ENCODE measurements around the gene DLGAP1. TPM values are rescaled to one million over a fixed set of nuclear protein-coding genes. Genes with fewer than 3 reads are reported as not detected.

The DLGAP1 gene
- total RNA-seq, 1 experiment from 2014 or later = 0.39 TPM

DNA sequence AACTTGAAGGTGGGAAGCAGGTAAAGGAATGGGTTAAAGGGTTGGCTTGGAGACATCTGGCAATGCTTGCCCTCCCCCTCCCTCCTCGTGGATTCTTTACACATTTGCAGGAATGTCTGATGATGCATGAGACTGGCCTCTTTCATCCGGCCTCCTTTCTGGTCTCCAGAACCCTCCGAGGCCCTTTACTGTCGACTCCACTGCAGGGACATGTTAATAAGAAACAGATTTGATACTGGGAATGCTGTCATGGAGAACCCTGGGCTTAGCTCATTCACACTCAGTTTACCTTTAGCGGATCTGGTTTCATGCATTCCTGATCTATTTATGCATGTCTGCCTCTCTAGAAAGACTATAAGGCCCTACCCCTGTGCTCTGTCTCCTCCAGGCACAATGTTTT is 766.4 kb downstream of the DLGAP1 start:
- Histone ChIP-seq H3K27me3 (ENCODE audit: insufficient read depth, low read length) (no peaks in the 10 kb centered on the region), H3K9me2 (ENCODE audit: insufficient read depth) (no peaks in the 10 kb centered on the region), H3K79me2 (ENCODE audit: insufficient read depth, low read length) (no peaks in the 10 kb centered on the region), H2AFZ (ENCODE audit: low read depth, low read length, poor library complexity, severe bottlenecking) (peak overlapping the region; percentile 90), H3K36me3 (ENCODE audit: control insufficient read depth in 1 of 2, insufficient read depth in 2 of 2, low read length in 2 of 2) (no peaks in the 10 kb centered on the region), H3K9ac (ENCODE audit: low read length) (no peak overlapping the region), H3K4me3 (replicated peaks in 1 of 2; ENCODE audit: low read depth in 1 of 2, low read length in 2 of 2) (no peak overlapping the region), H3K9me3 (ENCODE audit: control insufficient read depth in 1 of 2, insufficient read depth in 1 of 2, low read depth in 1 of 2, low read length in 2 of 2) (no peaks in the 10 kb centered on the region; a peak in 1 of 4 replicates), H3K27ac (ENCODE audit: low read depth, low read length) (no peak overlapping the region), H3K4me1 (ENCODE audit: control insufficient read depth in 1 of 2, insufficient read depth in 2 of 2, low read length in 2 of 2) (peaks cover 8 to 16% of the 10 kb centered on the region in 2 experiments; a peak in 3 of 4 replicates), H3K4me2 (ENCODE audit: low read length) (peak overlapping the region; percentile 47), H4K20me1 (ENCODE audit: insufficient read depth) (no peaks in the 10 kb centered on the region)
- RAD21 ChIA-PET (ENCODE audit: low non-redundant PET in 1 of 2, low total read pairs in 2 of 2, uncharacterized antibody in 2 of 2, unreplicated experiment in 2 of 2) = no interaction called here
- CTCF ChIA-PET = no interaction called here
- TF ChIP-seq FOSL1 (IDR thresholded peaks at IDR 0.05; ENCODE audit: low read depth) (no peak), YY1 (IDR thresholded peaks at IDR 0.05; ENCODE audit: extremely low read depth, insufficient replicate concordance, low read depth, low read length) (no peak), ZNF274 (IDR thresholded peaks at IDR 0.05; ENCODE audit: low read depth, low read length) (no peak), JUND (IDR thresholded peaks at IDR 0.05) (no peak), CBX3 (IDR thresholded peaks at IDR 0.05; ENCODE audit: low read depth) (no peak), EZH2 (IDR thresholded peaks at IDR 0.05) (no peak), SIN3A (IDR thresholded peaks at IDR 0.05; ENCODE audit: low read depth) (no peak), EZH2phosphoT487 (IDR thresholded peaks at IDR 0.05; ENCODE audit: borderline replicate concordance) (no peak), ELF1 (IDR thresholded peaks at IDR 0.05; ENCODE audit: borderline replicate concordance, low read depth) (no peak)
- TF ChIP-seq, protein P1, sequence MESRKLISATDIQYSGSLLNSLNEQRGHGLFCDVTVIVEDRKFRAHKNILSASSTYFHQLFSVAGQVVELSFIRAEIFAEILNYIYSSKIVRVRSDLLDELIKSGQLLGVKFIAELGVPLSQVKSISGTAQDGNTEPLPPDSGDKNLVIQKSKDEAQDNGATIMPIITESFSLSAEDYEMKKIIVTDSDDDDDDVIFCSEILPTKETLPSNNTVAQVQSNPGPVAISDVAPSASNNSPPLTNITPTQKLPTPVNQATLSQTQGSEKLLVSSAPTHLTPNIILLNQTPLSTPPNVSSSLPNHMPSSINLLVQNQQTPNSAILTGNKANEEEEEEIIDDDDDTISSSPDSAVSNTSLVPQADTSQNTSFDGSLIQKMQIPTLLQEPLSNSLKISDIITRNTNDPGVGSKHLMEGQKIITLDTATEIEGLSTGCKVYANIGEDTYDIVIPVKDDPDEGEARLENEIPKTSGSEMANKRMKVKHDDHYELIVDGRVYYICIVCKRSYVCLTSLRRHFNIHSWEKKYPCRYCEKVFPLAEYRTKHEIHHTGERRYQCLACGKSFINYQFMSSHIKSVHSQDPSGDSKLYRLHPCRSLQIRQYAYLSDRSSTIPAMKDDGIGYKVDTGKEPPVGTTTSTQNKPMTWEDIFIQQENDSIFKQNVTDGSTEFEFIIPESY (IDR thresholded peaks at IDR 0.05; ENCODE audit: extremely low read depth, insufficient replicate concordance, low read length) = no peak
- TF ChIP-seq, protein P2, sequence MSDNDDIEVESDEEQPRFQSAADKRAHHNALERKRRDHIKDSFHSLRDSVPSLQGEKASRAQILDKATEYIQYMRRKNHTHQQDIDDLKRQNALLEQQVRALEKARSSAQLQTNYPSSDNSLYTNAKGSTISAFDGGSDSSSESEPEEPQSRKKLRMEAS (IDR thresholded peaks at IDR 0.05) = no peak
- TF ChIP-seq, protein P3, sequence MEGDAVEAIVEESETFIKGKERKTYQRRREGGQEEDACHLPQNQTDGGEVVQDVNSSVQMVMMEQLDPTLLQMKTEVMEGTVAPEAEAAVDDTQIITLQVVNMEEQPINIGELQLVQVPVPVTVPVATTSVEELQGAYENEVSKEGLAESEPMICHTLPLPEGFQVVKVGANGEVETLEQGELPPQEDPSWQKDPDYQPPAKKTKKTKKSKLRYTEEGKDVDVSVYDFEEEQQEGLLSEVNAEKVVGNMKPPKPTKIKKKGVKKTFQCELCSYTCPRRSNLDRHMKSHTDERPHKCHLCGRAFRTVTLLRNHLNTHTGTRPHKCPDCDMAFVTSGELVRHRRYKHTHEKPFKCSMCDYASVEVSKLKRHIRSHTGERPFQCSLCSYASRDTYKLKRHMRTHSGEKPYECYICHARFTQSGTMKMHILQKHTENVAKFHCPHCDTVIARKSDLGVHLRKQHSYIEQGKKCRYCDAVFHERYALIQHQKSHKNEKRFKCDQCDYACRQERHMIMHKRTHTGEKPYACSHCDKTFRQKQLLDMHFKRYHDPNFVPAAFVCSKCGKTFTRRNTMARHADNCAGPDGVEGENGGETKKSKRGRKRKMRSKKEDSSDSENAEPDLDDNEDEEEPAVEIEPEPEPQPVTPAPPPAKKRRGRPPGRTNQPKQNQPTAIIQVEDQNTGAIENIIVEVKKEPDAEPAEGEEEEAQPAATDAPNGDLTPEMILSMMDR (IDR thresholded peaks at IDR 0.05 in 2 of 3, conservative IDR thresholded peaks at IDR 0.05 in 1 of 3; ENCODE audit: borderline replicate concordance in 1 of 3, insufficient read depth in 1 of 3, low read depth in 2 of 3, low read length in 2 of 3) = no peak
- TF ChIP-seq, protein P4, sequence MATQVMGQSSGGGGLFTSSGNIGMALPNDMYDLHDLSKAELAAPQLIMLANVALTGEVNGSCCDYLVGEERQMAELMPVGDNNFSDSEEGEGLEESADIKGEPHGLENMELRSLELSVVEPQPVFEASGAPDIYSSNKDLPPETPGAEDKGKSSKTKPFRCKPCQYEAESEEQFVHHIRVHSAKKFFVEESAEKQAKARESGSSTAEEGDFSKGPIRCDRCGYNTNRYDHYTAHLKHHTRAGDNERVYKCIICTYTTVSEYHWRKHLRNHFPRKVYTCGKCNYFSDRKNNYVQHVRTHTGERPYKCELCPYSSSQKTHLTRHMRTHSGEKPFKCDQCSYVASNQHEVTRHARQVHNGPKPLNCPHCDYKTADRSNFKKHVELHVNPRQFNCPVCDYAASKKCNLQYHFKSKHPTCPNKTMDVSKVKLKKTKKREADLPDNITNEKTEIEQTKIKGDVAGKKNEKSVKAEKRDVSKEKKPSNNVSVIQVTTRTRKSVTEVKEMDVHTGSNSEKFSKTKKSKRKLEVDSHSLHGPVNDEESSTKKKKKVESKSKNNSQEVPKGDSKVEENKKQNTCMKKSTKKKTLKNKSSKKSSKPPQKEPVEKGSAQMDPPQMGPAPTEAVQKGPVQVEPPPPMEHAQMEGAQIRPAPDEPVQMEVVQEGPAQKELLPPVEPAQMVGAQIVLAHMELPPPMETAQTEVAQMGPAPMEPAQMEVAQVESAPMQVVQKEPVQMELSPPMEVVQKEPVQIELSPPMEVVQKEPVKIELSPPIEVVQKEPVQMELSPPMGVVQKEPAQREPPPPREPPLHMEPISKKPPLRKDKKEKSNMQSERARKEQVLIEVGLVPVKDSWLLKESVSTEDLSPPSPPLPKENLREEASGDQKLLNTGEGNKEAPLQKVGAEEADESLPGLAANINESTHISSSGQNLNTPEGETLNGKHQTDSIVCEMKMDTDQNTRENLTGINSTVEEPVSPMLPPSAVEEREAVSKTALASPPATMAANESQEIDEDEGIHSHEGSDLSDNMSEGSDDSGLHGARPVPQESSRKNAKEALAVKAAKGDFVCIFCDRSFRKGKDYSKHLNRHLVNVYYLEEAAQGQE (IDR thresholded peaks at IDR 0.05; ENCODE audit: low read depth) = no peak
- DNase-seq (ENCODE audit: low read depth, low spot score) (no peak), ATAC-seq (peak; percentile 57; the same call in 1 of the 2 replicates)
- intact Hi-C loops (cut with micrococcal nuclease) = no loop called here
- POLR2A ChIA-PET = no interaction called here
- BruUV-seq (replicated peaks) = no TSS peak

Data from HCT116 (cell line).